ENCODE data around the gene LSM14B. TPM values are rescaled to one million over a fixed set of nuclear protein-coding genes. Genes with fewer than 3 reads are reported as not detected.

The LSM14B gene
- total RNA-seq, 1 donor from 2014 or later, result 93.7 TPM

GRCh38 chr20:62131560-62132320 lies 9.5 kb downstream of the LSM14B start:
- no peak for DNase-seq (ENCODE audit: low read depth)

GRCh38 chr20:62132421-62132820 lies 10.1 kb downstream of the LSM14B start:
- DNase-seq (ENCODE audit: low read depth), result no peak

- no peak for DNase-seq (ENCODE audit: low read depth)
These were observed 11.0 kb downstream of the LSM14B start for GRCh38 chr20:62133051-62133845.

- DNase-seq (ENCODE audit: low read depth), result no peak
These were observed 11.6 kb downstream of the LSM14B start for GRCh38 chr20:62133864-62134263.

- DNase-seq (ENCODE audit: low read depth), result no peak
These were observed 12.5 kb downstream of the LSM14B start for GRCh38 chr20:62134735-62135231.

GRCh38 chr20:62135573-62136266 lies 13.4 kb downstream of the LSM14B start:
- no peak for DNase-seq (ENCODE audit: low read depth)

- peak; percentile 67 for DNase-seq (ENCODE audit: low read depth)
These were observed 14.2 kb downstream of the LSM14B start for GRCh38 chr20:62136283-62137091.

- no peak for DNase-seq (ENCODE audit: low read depth)
These were observed 14.8 kb downstream of the LSM14B start for GRCh38 chr20:62137092-62137384.

GRCh38 chr20:62137478-62138203 lies 15.4 kb downstream of the LSM14B start:
- no peak for DNase-seq (ENCODE audit: low read depth)

- no peak for DNase-seq (ENCODE audit: low read depth)
These were observed 15.9 kb downstream of the LSM14B start for GRCh38 chr20:62138204-62138543.

- no peak for DNase-seq (ENCODE audit: low read depth)
These were observed 16.6 kb downstream of the LSM14B start for GRCh38 chr20:62138912-62139311.

- no peak for DNase-seq (ENCODE audit: low read depth)
These were observed 17.4 kb downstream of the LSM14B start for GRCh38 chr20:62139636-62140035.

GRCh38 chr20:62141043-62141396 lies 18.7 kb downstream of the LSM14B start:
- DNase-seq (ENCODE audit: low read depth), result no peak

GRCh38 chr20:62141397-62142251 lies 19.3 kb downstream of the LSM14B start:
- DNase-seq (ENCODE audit: low read depth), result no peak

- DNase-seq (ENCODE audit: low read depth), result no peak
These were observed 20.2 kb downstream of the LSM14B start for GRCh38 chr20:62142252-62143080.

GRCh38 chr20:62143081-62143956 lies 21.0 kb downstream of the LSM14B start, which contains the start of the genes PSMA7 and SS18L1:
Gene PSMA7, minus strand, starts transcription at chr20:62143394. Its CDS starts 91 bp downstream, at chr20:62143303.
Gene SS18L1, plus strand, starts transcription at chr20:62143769. Its CDS starts 52 bp downstream, at chr20:62143821.
- peak; percentile 91 for DNase-seq (ENCODE audit: low read depth)
